GM21786 (cell line): ENCODE data around the gene CAB39.

Experiments
- ATAC-seq: cut with Tn5 transposase; IDR thresholded peaks from one replicate; pipeline ENCODE4 v1.9.1; 2021; ENCODE audit not compliant: unreplicated experiment

CAB39 gene

DNA sequence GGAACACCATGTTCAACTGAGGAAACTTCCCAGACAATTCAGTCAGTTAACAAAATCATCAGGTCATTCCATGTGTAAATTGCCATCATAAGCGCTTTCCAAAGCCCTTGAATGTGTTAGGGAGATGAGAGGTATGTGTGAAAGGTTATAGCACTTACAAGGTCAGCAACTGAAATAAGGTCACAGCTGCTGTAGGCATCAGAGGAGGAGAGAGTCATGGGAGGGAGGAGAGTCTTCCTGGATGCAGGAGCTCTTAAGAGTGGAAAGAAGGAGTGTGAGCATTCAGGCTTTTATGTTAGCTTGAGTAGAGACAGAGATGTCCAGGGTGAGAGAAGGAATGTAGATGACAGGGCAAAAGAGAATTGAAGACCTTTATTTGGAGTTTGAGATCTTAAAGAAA, 67.0 kb downstream of the CAB39 start:
- no peak for ATAC-seq

GRCh38 chr2:230781130-230781797, 68.6 kb downstream of the CAB39 start:
- ATAC-seq, result no peak

DNA sequence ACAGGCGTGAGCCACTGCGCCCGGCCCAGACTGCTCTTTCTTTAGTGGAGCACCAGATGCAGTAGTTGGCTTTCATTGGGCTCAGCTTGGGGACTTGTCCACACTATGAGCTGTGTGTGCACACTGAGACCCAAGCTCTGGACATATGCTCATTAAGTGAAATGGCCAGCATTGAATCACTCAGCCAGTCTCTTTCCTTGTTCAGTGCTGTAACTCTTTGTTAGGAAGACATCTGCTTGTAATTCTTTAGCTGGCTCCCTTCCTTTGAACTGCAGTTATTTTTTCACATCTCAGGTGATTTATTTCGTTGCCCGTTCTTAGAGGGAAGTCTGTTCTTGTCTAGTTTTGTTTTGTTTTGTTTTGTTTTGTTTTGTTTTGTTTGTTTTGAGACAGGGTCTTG, 70.5 kb downstream of the CAB39 start:
- ATAC-seq, result no peak

GRCh38 chr2:230784795-230785194, 72.2 kb downstream of the CAB39 start:
- no peak for ATAC-seq

- no peak for ATAC-seq
These were observed 72.7 kb downstream of the CAB39 start for GRCh38 chr2:230785346-230785745.

GRCh38 chr2:230787101-230787500, 74.5 kb downstream of the CAB39 start:
- no peak for ATAC-seq

DNA sequence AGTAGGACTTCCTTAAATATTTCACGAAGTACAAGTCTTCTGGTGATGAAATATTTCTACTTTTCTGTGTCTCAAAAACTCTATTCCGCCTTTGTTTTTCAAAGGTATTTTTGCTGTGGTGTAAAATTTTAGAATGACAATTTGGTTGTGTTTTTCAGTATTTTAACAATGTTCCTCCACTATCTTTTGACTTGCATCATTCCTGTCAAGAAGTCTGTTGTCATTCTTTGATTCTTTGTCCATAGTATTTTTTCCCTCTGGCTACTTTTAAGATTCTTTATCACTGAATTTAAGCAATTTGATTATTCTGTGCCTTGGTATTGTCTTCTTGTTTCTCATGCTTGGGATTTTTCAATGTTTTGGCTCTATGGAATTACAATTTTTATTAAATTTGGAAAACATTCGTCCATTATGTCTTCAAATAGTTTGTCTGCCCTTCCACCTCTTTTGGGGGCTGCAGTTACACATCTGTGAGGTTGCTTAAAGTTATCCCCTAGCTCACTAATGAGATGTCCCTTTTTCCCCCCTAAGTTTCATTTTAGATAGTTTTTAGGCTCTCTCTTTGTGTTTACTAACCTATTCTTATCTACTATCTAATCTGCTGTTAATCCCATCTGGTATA, 76.0 kb downstream of the CAB39 start:
- ATAC-seq, result no peak

- no peak for ATAC-seq
These were observed 78.3 kb downstream of the CAB39 start for GRCh38 chr2:230790981-230791380.

DNA sequence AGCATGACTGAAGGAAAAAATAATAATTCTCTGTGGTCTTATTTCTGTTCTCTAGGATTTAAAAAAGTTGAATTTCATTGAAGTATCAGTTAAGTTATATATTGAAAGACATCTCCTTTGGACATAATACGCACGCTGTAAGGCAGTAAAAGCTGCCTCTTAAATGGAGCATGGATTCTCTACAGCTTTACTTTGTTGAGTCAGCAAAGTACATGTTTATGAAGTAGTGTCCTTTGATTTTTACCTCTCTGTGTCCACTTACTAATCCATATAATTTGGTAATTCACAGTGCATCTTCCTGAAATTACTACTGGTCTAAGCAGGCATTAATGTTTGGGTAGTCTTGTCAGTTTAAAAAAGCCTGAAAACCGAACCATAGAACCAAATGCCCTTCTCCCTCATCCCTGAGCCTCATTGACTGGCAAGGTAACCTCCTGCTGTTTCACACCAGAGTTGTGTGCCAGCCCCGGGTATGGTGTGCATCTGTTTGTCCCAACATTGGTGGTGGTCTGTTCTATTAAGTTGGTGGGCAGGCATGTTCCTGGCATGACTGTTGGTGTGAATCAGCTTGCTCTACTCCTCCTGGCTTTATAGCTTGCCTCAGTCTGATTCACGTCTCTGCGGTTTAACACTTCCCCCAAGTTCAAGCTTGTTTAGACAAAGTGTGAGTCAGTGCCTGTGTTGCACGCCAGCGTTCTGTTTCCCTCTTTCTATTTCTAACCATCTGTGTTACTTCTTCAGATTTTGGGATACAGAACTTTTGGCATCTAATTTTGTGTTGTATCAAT, 81.1 kb downstream of the CAB39 start:
- peak; percentile 76 for ATAC-seq

GRCh38 chr2:230794497-230794896, 81.9 kb downstream of the CAB39 start:
- no peak for ATAC-seq

DNA sequence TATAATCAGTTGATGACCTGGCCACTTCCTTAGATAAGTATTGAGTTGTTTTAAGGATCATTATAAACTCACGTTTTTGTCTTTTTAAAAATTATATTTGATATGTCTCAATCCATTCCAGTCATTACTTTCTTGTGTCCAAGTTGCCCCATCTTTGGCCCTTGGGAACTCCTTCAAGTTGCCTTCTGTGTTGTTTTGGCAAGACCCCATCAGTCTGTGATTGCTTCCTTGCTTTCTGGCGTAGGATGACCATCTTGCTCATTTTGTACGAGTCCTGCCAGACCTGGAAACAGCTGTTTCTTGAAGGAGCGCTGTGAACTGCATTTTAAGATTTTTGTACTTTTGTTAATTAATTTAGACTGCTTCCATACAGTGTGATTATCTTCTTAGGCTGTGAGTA, 83.2 kb downstream of the CAB39 start:
- ATAC-seq, result no peak

DNA sequence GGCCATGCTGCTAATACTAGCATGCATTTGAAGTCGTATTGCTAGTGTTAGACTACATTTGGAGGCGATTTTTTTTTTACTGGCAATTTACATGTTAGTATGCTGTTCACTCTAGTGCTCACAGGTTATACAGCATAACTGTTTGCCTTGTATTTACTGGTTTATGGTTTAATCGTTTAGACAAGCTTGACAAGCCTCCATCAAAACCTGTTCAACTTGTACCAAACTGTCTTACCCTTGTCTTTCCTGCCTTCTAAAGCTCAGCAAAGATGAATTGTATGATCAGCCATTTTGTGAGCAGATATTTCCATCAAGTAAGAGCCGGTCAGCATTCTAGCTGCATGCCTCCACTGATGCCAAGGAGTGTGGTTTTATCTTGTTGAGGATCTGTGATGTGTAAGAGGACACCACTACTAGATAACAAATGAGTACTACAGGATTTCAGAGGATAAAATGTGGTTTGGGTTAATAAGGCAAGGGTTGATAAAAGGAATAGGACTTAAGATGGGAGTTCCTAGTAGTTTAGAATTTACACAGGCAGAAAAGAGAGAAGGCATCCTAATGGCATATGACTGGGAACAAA, 83.7 kb downstream of the CAB39 start:
- ATAC-seq, result no peak

DNA sequence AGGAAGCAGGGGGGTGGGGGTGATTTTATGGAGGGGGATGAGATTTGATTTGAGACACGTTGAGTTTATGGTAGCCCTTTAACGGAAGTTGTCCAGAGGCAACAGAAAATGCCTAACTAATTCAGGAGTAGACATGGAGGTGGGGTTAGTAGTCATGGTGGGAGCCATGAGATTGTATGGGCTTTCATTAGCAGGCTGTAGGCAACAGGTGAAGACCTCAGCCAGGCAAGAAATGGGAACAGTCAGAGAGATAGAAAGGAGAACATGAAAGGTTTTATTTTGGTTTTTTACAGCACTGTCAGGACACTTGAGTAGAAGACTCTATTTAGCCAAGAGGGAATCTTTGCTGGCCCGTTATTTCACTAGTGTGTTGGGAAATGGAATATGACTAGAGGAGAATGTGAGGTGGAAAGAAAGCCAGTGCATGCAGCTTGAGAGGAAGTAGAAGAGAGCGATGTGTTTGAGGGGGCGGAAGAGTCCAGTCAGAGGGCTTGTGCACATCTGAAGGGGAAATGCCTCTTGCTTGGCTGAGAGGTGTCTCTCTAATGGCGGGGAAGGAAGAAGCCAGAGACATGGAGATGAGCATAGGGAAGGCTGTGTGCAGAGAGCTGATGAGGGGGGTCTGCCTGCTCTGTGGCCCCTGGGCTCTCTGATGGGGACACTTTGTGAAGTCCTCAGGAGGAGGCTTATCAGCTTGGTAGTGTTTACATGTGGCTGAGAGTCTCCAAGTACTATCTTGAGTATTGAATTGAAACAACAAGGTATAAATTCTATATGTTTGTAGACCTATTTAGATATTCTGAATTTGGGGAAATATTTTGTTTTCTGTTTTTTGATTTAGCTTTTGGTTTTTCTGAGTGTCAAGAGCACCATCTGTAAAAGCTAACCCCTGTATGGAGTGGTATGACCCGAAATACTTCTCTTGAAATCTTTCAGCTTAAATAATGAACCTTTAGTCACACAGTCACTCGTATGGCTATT, 85.2 kb downstream of the CAB39 start:
- no peak for ATAC-seq

GRCh38 chr2:230798769-230799399, 86.2 kb downstream of the CAB39 start:
- no peak for ATAC-seq

DNA sequence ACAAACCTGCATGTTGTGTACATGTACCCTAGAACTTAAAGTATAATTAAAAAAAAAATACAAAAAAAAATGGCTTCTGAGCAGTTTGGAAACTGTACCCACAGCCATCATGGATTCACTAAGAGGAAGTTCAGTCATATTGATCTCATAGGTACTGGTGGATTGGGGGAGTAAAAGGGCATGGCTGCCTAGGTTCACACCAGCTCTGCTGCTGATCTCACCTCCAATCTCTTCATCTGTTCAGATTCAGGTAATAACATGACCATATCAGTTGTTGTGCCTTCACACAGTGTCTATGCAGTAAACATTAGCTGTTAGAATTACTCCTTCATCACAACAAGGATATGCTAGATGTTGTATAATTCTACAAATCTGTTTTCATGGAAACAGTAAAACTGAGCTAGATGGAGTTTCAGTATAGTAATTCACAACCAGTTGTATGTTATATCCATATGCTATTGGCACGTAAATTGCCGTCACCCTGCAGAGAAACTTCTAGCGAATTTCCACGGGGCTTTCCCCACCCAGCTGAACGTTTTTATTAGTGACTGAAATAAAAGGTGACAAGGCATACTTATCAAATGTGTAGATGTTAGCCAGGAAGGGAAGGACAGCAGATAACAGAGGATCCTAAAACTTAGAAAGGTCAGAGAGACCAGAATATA, 92.8 kb downstream of the CAB39 start:
- ATAC-seq, result no peak

DNA sequence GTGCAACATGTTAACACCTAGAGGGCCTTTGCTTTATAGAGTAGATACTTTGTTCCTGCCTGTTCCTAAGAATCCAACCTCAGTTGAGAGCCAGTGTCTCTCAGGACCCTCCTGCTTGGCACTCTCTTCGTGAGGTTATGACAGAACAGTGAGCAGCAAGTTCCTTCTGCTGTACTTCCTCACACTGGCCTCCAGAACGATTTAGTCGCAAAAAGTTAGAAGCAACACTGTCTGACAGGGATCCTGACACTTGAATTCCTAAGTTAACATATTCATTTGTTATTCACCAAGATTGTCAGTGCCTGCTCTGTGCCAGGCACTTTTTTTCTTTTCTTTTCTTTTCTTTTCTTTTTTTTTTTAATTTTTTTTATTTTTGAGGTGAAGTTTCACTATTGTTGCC, 95.1 kb downstream of the CAB39 start:
- no peak for ATAC-seq

DNA sequence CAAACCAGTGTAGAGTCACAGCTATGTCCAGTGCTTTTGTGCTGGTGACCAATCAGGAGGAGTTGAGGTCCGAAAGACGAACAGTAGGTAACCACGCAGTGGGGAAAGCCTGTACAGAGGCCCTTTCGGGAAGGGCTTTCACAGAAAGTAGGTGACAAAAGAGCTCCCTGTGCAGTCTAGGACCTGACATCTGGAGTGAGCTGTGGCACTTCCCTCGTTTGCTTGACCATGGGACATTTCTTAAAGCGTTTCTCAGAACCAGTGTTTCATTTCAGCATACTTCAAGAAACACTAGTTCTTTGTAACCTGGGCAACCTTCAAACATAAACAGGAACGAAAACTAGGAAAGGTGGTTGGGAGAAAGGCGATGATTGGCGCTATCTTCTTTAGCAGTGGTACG, 96.4 kb downstream of the CAB39 start:
- no peak for ATAC-seq

GRCh38 chr2:230809677-230810251, 97.1 kb downstream of the CAB39 start:
- ATAC-seq, result no peak

- ATAC-seq, result no peak
These were observed 98.9 kb downstream of the CAB39 start for GRCh38 chr2:230811508-230811907.
